ENCODE results near the gene BAG3.
"Not testable (repeated sequence)": the region's sequence is repeated elsewhere in the genome, so short reads cannot be mapped to it uniquely, and the experiment has no call there.

Gene BAG3

DNA sequence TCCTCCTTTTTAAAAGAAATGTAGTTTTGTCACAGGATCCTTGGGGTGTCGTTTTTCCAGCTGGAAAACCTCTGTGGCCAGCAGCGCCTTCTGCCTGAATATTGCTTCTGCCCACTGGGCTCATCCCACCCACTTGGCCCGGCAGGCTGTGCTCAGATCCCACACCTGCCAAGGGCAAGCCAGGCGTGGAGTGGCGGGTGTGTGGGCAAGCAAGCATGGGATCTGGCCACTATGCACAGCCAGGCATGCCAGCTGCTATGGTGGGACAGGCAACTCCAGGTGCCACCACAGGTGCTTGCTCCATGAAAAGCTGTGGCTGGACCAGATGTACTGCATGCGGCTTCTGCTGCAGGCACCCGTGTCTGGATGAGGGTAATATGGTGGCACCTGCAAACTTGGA lies 43.4 kb downstream of the BAG3 start:
- DNase-seq = no peak

DNA sequence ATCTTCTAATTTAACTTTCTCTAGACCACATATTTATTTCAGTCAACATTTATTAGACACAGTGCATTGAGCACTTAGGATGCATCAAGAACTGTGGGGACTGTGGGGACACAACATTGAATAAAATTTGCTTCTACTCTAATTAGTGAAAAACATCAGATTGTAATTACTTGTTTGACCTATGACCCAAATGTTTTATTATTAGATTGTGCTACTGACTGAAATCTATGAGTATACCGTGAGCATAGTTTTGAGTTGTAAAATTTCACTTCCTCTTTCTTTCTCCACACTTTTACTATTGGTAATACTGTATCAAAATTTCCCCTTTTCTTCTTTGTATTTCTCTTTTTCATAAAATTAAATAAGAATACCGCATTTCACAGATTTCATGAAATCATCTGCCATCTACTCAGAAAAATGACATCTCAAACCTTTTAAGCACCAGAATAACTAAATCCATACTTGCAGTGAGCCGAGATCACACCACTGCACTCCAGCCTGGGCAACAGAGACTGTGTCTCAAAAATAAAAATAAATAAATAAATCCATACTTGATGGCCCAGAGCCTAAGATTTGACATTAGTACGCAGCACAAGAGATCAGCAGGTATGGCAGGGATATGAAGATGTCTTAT lies 49.3 kb downstream of the BAG3 start:
- DNase-seq = no peak

DNA sequence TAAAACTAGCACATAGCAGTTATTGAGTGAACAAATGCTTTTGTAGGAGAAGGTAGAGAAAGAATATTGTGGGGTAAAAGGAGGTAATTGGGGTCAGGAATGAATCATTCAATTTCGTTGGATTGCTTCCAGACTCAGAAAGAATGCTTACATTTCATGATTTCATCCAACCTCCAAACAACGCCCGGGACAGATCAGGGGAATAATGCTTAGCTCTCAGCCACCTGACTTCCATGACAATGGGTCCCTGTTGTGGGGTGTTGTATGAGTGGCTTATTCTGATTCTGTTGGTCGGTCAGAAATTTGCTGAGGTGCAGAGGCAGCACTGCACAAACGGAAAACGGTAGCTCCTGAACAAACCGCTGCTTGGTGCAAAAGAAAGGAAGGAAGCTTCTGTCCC lies 50.7 kb downstream of the BAG3 start:
- DNase-seq = peak; percentile 42

DNA sequence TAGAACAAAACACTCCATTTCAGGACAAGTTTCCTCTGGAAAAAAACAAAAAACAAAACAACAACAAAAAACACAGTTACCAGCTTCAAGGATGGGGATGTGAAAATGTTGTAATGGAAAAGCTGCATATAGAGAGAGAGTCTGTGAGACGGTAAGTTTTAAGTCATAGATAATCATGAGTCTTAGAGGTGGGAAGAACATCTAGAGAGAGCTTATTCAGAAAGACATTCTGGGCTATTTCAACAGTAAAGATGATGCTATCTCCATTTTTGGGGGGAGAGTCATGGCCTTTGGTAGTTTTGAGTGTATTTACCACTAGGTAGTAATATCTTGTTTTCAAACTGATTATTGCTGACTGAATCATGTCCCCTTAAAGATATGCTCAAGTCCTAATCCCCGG lies 51.4 kb downstream of the BAG3 start:
- no peak for DNase-seq

DNA sequence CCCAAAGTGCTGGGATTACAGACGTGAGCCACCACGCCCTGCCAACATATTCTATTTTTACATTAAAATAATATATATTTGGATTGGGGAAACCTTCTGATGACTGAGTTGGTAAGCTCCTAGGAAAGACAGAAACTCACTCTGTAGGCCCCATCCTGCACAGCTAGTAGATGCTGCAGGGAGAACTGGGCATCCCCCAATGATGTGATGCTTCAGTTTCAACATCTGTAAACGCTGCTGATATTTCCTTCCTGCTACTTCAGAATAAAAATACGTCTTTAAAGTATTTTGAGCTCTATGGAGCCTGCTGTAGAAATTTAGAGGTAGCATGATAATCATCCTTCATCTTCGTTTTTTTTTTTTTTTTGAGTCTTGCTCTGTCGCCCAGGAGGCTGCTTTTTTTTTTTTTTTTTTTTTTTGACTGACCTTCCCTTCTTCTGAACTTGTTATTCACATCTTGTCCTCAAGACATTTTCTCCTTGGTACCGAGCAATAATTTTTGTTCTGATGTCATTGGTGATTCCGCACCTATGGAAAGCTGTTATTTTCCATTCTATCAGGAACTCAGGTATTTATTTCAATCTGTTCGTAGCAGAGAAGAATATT lies 52.8 kb downstream of the BAG3 start:
- no peak for DNase-seq

DNA sequence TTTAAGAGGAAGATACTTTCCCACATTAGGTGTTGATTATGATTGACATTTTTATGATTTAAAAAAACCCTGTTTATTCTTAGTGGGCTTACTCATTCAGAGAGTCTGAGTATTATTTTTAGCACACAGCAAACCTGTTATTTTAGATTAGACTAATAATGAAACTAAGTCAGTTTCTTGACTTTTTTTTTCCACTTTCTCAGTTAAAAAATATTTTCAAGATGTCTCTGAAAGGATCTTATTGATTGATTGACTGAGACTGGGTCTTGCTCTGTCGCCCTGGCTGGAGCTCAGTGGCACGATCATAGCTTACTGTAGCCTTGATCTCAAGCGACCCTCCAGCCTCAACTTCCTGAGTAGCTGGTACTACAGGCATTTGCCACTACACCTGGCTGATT lies 54.3 kb downstream of the BAG3 start:
- peak; percentile 69 for DNase-seq

DNA sequence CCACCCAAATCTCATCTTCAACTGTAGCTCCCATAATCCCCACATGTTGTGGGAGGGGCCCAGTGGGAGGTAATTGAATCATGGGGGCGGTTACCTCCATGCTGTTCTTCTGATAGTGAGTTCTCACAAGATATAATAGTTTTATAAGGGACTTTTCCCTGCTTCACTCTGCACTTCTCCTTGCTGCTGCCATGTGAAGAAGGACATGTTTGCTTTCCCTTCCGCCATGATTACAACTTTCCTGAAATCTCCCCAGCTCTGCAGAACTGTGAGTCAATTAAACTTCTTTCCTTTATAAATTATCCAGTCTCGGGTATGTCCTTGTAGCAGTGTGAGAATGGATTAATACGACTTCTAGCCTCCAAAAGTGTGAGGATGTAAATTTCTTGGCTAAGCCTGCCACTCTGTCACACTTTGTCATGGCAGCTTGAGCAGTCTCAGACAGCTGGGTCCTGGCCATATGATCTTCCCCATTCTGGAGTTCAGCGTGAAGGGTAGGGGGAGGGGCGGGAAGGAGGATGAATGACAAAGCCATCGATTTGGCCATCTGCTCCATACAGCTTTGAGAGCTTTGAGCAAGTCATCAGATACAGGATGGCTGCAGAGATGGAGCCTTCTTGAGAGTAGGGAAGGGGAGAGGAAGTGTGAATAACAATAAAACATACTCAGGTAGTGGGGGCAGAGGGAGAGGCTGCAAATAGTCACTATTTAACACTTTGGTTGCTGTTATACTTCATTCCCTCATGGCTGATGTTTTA lies 55.5 kb downstream of the BAG3 start:
- no peak for DNase-seq

DNA sequence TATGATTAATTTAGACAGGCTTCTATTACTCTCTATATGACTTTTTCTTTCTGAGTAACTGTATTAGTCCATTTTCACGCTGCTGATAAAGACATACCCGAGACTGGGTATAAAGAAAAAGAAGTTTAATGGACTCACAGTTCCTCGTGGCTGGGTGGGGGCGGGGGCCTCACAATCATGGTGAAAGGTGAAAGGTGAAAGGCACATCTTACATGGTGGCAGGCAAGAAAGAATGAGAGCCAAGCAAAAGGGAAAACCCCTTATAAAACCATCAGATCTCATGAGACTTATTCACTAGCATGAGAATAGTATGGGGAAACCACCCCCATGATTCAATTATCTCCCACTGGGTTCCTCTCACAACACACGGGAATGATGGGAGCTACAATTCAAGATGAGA lies 56.2 kb downstream of the BAG3 start:
- DNase-seq = peak; percentile 81

DNA sequence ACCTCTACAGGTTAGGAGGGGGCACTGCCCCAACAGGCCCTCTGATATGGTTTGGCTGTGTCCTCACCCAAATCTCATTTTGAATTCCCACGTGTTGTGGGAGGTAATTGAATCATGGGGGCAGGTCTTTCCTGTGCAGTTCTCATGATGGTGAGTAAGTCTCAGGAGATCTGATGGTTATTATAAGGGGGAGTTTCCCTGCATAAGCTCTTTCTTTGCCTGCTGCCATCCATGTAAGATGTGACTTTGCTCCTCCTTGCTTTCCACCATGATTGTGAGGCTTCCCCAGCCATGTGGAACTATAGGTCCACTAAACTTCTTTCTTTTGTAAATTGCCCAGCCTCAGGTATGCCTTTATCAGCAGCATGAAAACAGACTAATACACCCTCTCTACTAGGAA lies 59.8 kb downstream of the BAG3 start:
- not testable (repeated sequence) for DNase-seq

DNA sequence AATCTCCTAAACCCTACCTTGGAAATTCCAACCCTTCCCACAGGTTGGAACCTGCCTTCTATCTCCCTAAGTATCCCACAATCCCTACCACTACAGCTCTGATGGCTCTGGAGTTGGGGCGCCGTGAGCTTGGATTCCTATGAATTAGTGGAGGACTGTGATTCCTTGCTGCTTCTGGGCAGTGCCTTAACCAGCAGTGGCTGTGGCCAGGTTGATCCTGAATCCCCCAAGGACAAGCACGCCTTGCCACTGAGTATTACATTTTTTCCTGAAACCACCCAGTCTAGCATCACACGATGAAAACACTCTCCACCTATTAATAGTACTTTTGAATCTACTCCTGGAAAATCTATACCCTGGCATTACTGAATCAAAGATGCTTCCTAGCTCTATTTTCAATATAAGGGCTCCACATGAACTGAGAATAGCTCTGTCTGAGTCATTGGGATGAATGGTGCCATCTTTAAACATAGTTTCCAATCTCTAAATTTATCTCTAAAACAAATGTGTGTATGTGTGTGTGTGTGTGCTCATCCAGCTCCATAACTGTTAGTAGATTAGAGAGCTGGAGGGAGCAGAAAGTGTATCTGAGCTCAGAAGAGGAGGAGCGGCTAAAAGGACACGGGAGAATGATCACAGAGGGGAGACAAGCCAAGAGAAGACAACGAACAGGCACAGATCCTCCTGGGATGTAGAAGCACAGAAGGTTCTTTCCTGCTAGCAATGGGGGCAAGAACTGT lies 62.7 kb downstream of the BAG3 start:
- no peak for DNase-seq

DNA sequence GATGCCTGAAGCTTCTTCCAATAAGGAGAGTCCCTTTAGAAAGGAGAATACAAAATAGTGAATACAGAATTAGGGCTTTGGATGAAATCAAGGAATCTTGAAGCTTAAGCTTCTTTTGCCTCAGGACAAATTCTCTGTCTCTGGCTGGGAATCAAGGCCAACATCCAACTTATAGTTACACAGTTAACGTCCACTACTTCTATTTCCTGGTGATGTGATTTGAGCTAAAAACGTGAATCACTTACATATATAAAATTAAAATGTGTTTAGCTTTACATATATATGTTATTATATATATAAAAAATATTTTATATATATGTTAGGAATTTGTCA lies 63.3 kb downstream of the BAG3 start:
- DNase-seq = no peak

DNA sequence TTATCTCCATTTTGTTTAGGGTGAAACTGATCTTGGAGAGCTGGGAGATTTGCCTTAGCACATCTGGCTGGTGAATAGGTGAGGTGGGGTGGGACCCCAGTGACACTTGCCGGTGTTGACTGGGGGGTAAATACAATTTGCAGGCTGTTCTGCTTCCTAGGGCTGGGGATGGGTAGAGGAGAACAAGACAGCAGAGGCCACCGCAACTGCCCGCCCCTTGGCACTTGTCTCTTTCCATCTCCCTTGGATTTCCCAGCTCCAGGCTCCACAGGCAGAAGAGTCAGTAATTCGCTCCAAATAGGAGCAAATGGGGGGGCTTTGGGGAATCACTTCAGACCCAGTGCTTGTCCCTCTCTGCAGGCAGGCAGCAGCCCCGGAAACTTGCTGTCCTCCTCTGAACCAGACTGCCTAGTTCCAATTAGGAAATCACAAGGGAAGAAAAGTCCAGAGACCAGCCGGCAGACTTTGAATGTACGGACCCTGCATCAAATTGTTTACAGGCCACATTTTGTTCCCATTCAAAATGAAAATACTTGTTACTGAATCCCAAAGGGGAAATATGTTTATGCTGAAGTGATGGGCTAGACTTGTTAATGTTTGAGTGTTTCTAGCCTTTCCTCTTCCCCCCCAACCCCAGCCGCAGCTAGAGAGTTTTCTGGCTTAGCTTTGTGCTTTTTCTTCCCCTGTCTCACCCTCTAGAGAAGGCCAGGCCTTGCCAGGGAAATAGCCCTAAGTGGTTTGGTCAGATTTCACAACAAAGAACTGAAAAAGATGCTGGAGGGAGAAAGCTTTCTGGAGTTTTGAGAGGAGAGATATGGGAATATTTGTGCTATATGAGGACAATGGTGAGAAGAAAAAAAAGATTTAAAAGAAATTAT lies 64.7 kb downstream of the BAG3 start:
- DNase-seq = no peak

DNA sequence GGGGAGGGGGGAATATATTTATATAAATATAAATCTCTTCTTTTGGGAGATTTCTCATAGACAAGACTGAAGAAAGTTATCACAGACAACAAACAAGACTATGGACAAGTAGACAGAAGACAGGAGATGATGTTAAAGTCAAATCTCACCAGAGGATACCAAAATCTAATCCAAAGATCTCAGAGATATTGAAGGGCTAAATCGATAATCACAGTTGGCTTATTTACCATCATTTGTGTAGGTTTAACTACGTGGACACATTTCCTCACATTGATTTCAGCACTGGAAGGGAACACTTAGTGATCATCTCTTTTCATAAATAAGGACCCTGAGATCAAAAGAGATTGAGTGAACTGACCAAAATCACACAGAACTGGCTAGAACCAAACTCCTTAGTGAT lies 72.0 kb downstream of the BAG3 start:
- no peak for DNase-seq

DNA sequence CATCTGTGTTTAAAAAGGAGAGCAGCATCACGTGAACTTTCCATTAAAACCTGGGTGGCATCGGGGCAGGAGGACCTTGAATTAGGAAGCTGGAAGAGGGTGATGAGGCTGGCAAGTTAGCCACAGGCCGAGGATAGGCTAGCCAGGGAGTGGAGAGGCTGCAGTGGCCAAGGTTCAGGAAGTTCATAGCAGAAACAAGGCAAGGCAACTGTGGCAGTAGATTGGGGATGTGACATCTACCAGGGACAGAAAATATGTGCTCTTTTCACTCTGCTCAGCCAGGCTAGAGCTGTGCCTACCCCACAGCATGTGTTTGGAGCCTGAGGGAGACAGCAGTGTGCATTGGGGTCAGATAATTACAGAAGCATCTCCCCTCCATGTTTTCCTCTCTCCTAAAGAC lies 72.4 kb downstream of the BAG3 start:
- no peak for DNase-seq

DNA sequence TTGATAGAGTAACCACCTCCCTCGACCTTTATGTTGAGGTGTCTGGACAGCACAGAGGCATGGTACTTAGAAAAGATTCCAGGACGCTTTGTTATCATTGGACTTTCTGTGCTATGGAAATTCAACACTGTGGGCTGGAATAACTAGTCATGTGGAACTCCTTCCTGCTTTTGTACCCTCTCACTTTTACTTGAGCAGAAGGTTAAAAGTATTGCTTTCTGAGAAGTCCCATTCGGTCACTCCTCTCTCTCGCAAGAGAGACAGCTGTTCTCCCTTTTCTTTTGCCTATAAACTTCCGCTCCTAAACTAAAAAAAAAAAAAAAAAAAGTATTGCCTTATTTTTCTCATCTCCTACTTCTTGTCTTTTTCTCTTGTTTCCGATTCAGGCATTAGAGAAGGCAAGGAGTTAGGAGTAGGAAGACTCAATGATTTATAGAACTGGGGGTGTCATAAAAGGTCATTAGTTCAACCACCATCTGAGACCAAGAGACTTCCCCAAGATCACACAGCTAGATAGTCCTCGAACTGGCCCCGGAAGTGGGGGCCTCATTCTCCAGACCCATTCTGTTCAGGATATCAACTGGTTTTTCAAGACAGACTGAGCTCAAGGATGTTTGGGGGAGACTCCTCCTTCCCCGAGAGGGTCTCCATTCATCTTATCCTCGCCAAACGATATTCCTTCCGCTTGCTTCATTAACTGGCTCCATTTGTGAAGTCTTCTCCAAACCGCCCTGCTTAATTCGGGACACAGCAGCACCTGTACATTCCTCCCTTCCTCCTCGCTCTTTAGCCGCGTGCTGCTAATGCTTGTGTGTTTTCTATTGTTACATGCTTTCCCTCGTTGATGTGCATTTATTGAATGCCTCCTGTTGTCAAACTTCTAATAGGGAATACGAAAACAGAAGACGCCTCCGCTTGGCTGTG lies 73.7 kb downstream of the BAG3 start:
- DNase-seq = no peak

DNA sequence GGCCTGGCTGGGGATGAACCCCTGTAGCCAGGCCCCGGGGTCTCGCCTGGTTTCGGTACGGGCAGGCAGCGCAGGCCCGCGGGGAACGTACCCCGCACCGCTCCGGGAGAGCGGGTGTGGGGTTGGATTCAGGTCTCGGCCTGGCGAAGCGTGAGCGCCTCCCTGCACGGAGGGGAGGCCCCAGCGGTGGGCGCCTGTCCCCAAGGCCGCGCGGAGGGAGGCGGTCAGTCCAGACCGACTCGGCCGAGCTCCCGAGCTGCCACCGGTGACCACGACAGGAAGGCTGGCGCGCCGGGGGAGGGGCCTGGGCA lies 74.3 kb downstream of the BAG3 start:
- DNase-seq = no peak

DNA sequence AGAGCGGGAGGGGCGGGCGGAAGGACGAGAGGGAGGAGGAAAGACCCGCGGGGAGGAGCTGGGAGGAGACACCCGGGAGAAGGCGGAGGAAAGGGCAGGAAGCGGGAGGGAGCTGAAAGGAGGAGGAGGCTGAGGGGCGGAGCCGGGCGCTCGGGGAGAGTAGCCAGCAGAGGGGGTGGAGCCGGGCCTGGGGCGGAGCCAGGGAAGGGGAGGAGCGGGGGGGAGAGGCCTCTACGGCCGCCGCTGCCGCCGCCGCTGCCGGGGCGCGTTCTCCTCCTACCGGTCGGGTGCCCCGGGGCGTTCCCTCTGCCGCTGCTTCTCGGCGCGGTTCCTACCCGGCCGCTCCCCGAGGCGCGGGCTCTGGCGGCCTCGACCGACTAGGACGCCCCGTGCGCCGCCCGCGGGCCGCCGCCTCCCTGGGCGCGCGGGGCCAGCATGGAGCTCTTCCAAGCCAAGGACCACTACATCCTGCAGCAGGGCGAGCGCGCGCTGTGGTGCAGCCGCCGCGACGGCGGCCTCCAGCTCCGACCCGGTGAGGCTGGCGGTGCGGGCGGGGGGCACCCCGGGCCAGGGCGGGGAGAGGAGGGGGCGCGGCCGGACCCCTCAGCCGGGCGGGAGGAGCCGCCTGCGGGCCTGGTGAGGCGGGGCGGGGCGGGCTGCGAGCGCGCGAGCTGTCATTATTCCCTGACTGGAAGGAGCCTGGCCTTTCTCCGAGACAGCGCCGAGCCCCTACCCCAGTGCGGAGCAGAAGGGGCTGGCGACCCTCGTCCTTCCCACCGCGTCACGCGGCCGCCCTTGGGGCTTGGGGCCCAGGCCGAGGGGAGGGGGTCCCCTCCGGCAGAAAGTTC lies 74.9 kb downstream of the BAG3 start, which contains the start of gene INPP5F:
Gene INPP5F (plus strand): TSS at position 223 of the 848 bp plus-strand sequence. CDS start 213 bp downstream, at position 436.
- peak; percentile 100 for DNase-seq

DNA sequence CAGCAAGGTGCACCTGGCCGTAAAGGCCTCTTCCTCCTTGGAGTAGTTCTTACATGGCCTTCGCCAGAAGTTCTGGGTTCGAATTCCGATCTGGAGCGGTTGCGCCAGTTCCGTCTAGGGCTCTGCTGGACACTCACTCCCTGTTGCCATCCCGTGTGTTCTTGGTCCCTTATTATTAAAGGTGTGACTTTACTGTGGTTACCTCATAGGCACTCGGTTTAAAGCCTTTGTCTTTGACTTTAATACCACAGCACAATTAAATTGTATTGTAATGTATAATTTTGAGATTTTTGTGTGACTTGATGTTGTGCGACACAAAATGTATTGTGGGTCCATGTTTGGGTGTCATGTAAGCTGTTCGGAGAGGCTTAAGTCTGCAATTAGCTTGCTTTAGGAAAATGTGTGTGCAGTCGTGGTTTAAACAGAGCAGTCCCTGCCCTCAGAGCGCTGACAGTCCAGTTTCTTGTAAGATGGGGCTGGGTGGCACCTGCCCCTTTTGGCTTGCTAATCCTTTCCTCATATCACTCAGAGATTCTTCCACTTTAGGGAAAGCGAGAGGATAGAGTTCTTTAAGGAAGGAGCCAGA lies 75.6 kb downstream of the BAG3 start:
- no peak for DNase-seq

All from activated effector memory CD4-positive, alpha-beta T cell treated with anti-CD3 and anti-CD28 coated beads, Interleukin-2, amount 50 U/mL, for 16 hours (primary cell).